Measurements from ENCODE around the gene ARHGAP22.
"Not testable (repeated sequence)": the region's sequence is repeated elsewhere in the genome, so short reads cannot be mapped to it uniquely, and the experiment has no call there.

Gene ARHGAP22

GRCh38 chr10:48604991-48605508 lies at the start of gene ARHGAP22:
Gene ARHGAP22 (minus strand): TSS chr10:48605073. CDS start chr10:48604796, 277 bp downstream.
- DNase-seq (ENCODE audit: low read depth in 1 of 2, low spot score in 1 of 2), result no peak

- no peak for DNase-seq (ENCODE audit: low read depth in 1 of 2, low spot score in 1 of 2)
These were observed 49.2 kb upstream of the ARHGAP22 start for GRCh38 chr10:48653944-48654698.

GRCh38 chr10:48653347-48653746 lies 48.5 kb upstream of the ARHGAP22 start:
- no peak for DNase-seq (ENCODE audit: low read depth in 1 of 2, low spot score in 1 of 2)

- DNase-seq (ENCODE audit: low read depth in 1 of 2, low spot score in 1 of 2), result no peak
These were observed 47.5 kb upstream of the ARHGAP22 start for GRCh38 chr10:48652344-48652743.

GRCh38 chr10:48651839-48652238 lies 47.0 kb upstream of the ARHGAP22 start:
- no peak for DNase-seq (ENCODE audit: low read depth in 1 of 2, low spot score in 1 of 2)

- no peak for DNase-seq (ENCODE audit: low read depth in 1 of 2, low spot score in 1 of 2)
These were observed 46.4 kb upstream of the ARHGAP22 start for GRCh38 chr10:48651293-48651692.

GRCh38 chr10:48649349-48649944 lies 44.6 kb upstream of the ARHGAP22 start:
- no peak for DNase-seq (ENCODE audit: low read depth in 1 of 2, low spot score in 1 of 2)

- DNase-seq (ENCODE audit: low read depth in 1 of 2, low spot score in 1 of 2), result no peak
These were observed 43.5 kb upstream of the ARHGAP22 start for GRCh38 chr10:48648172-48648942.

- not testable (repeated sequence) for DNase-seq (ENCODE audit: low read depth in 1 of 2, low spot score in 1 of 2)
These were observed 42.2 kb upstream of the ARHGAP22 start for GRCh38 chr10:48647073-48647472.

- no peak for DNase-seq (ENCODE audit: low read depth in 1 of 2, low spot score in 1 of 2)
These were observed 40.7 kb upstream of the ARHGAP22 start for GRCh38 chr10:48645600-48645999.

- not testable (repeated sequence) for DNase-seq (ENCODE audit: low read depth in 1 of 2, low spot score in 1 of 2)
These were observed 36.3 kb upstream of the ARHGAP22 start for GRCh38 chr10:48641099-48641690.

GRCh38 chr10:48640326-48640725 lies 35.5 kb upstream of the ARHGAP22 start:
- DNase-seq (ENCODE audit: low read depth in 1 of 2, low spot score in 1 of 2), result no peak

- no peak for DNase-seq (ENCODE audit: low read depth in 1 of 2, low spot score in 1 of 2)
These were observed 34.8 kb upstream of the ARHGAP22 start for GRCh38 chr10:48639632-48640031.

- no peak for DNase-seq (ENCODE audit: low read depth in 1 of 2, low spot score in 1 of 2)
These were observed 34.1 kb upstream of the ARHGAP22 start for GRCh38 chr10:48638739-48639527.

GRCh38 chr10:48638158-48638557 lies 33.3 kb upstream of the ARHGAP22 start:
- no peak for DNase-seq (ENCODE audit: low read depth in 1 of 2, low spot score in 1 of 2)

- no peak for DNase-seq (ENCODE audit: low read depth in 1 of 2, low spot score in 1 of 2)
These were observed 32.0 kb upstream of the ARHGAP22 start for GRCh38 chr10:48636901-48637300.

- DNase-seq (ENCODE audit: low read depth in 1 of 2, low spot score in 1 of 2), result no peak
These were observed 31.4 kb upstream of the ARHGAP22 start for GRCh38 chr10:48636231-48636630.

- DNase-seq (ENCODE audit: low read depth in 1 of 2, low spot score in 1 of 2), result no peak
These were observed 30.2 kb upstream of the ARHGAP22 start for GRCh38 chr10:48634984-48635557.

GRCh38 chr10:48634198-48634983 lies 29.5 kb upstream of the ARHGAP22 start:
- DNase-seq (ENCODE audit: low read depth in 1 of 2, low spot score in 1 of 2), result no peak

All from activated CD4-positive, alpha-beta T cell treated with anti-CD3 and anti-CD28 coated beads, Interleukin-2, amount 50 U/mL, for 24 hours (primary cell).